Ramos (cell line): Measurements from ENCODE around the gene DCAF12.

Source experiments
- in situ Hi-C: fragments of 300-500 bp; cut with MboI; formaldehyde crosslinking; loops from one replicate; pipeline ENCODE4 v1.14.3; 2022; ENCODE audit warnings: low sequenced_read_pairs; ENCODE audit not compliant: unreplicated experiment

DCAF12 gene

GRCh38 chr9:34127035-34127948 is 794 bp upstream of the DCAF12 start:
- in situ Hi-C loops: no loop called here

DNA sequence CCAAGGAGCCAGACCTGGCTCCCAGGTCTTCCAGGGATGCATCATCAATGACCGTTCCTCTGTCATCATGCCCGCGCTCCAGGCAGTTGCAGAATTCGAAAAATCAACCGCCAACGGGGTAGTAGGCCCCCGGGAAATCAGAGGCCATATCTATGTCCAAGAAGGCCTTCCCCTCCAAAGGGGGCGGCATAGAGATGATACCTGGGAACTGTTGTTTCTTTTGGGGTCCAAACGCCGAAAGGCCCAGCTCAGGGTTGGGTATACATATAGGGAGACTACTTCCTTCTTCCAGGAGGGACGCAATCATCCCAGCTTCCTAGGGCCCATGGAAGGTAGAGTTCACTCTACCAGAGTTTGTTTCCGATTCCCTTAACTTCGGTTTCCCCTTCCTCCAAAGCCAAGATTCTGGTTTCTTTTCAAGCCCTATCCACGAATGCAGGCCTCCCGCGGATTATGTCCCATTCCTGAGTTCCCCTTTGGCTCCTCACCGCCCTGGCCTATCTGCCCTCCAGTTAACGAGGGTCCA is 754 bp downstream of the DCAF12 start:
- in situ Hi-C loops: no loop called here

DNA sequence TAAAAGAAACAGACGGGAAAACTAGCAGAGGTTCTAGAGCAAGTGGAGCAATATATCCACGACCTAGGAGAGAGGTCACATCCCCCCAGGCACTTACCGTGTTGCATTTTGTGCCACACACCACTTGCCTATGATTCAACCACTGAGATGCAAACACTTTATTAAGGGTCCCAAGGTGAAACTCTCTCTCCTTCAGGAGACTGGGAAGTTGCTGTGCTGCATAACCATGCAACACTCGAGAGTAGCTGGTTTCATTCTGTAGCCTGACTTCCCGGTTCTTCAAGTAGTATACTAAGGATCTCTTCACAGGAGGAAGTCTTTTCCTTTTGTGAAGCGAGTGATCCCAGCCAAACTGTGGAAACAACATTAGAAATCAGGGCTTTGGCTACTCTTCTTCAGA is 1.6 kb downstream of the DCAF12 start:
- in situ Hi-C loops: no loop called here

DNA sequence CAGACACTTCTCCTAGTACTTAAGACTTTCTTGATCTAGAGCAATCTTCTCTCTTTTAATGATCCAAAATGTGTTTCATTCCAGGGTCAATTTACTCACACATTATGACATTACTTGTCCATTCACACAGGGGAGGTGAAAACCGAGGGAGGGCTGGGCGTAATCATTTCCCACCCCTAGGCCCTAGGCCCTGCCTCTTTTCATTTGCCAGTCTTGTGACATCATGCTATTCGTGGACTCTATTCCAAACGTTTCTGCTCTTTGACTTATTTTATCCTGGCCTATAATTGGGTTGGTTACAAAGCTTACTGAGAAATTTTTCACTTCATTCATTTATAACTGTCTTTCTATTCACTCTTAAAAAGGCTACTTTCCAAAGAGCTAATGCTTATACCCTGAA is 2.4 kb downstream of the DCAF12 start:
- in situ Hi-C loops: no loop called here

DNA sequence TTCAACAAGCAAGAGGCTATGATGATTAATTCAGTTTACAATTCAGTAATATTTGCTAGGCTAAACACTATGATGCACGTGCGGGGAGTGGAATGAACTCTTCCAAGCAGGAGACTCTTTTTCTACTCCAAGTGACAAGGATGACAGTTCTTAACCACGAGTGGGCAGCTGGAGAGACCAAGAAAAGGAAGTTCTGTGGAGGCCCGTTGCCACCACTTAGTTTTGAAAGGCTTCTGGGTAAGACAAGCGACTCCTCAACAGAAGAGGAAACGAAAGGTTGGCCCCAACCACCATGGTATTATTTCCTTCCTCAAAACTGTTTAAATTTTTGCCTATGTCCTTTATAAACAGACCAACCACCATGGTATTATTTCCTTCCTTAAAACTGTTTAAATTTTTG is 2.8 kb downstream of the DCAF12 start:
- in situ Hi-C loops: no loop called here

GRCh38 chr9:34121996-34122395 is 4.5 kb downstream of the DCAF12 start:
- in situ Hi-C loops: no loop called here

- in situ Hi-C loops: no loop called here
Observed at GRCh38 chr9:34119713-34120112, 6.8 kb downstream of the DCAF12 start.

GRCh38 chr9:34114436-34114835 is 12.1 kb downstream of the DCAF12 start:
- in situ Hi-C loops: no loop called here

DNA sequence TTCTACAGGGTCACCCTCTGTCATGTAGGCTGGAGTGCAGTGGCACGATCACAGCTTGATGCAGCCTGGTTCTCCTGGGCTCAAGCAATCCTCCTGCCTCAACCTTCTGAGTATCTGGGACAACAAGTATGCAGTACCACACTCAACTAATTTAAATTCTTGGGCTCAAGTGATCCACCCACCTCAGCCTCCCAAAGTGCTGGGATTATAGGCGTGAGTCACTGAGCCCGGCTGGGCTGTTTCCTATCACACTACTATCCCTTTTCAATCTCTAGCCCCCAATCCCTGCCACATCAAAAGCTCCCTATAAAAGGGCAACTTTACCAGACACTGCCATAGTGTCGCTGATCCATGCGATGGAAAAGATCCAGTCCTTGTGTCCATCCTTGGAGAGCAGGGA is 20.4 kb downstream of the DCAF12 start:
- in situ Hi-C loops: no loop called here

DNA sequence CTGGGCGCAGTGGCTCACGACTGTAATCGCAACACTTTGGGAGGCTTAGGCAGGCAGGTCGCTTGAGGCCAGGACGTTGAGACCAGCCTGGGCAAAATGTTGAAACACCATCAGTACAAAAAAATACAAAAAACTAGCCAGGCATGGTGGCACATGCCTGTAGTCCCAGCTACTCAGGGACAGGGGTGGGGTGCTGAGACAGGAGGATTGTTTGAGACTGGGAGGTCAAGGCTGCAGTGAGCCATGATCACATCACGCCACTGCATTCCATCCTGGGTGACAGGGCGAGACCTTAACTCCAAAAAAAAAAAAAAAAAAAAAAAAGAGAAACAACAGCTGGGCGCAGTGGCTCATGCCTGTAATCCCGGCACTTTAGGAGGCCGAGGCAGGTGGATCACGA is 23.7 kb downstream of the DCAF12 start:
- in situ Hi-C loops: no loop called here

DNA sequence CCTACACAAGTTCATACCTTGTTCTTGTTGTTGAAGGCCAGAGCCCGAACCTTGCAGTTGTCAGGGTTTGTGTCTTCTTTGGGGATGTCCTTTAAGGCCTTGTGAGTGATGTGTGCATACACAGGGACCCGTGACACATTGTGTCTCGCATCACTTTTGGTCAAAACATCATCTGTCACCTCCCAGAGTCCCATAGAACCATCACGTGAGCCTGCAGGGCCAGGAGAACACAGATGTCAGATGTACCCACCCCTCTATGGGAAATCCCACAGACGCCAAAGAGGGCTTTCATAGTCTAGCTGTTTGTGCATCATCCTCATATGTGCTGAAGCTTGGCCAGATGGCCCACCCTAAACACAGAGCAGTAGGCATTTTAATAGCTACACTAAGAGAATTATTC is 28.2 kb downstream of the DCAF12 start:
- in situ Hi-C loops: no loop called here

- in situ Hi-C loops: no loop called here
Observed at GRCh38 chr9:34097865-34098264, 28.6 kb downstream of the DCAF12 start.

DNA sequence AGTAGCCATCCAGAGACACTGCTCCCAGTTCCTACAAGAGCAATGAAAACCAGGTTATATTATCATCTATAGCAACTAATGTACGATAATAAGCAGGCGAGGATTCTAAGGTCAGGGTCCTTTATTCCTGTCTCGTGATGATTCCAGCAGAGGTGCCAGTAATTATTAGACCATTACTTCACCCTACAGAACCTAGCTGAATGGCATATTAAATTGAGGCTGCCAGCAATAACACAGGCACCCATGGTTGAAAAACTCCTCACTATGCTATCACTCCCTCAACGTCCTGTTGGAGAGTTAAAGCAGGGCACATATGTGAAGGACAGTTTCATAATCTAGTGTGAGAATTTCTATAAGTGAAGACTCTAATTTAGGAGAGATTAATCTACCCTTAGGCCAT is 29.7 kb downstream of the DCAF12 start:
- in situ Hi-C loops: no loop called here

DNA sequence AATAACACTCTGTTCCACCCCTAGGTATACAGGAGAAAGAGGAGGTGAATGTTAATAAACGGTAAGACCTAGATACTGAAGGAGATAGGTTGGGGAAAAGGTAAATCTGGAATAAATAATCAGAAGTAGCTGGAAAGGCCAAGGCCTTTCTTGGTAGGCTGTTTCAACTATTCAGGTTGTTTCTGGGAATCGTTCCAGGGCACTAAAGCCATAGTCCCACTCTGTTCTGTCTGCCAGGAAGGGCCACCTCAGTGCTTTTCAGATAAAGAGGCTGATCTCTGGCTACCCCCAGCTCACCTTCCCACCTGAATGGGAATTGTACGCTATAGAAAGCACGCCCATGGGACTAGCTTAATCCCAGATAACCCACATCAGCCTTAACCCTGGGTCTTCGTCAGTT is 32.9 kb downstream of the DCAF12 start:
- in situ Hi-C loops: no loop called here

- in situ Hi-C loops: no loop called here
Observed at GRCh38 chr9:34089311-34089710, 37.2 kb downstream of the DCAF12 start.

- in situ Hi-C loops: no loop called here
Observed at GRCh38 chr9:34087370-34087769, 39.1 kb downstream of the DCAF12 start.

GRCh38 chr9:34086864-34087263 is 39.6 kb downstream of the DCAF12 start:
- in situ Hi-C loops: no loop called here

GRCh38 chr9:34085581-34086500 is 40.7 kb downstream of the DCAF12 start:
- in situ Hi-C loops: no loop called here

- in situ Hi-C loops: no loop called here
Observed at GRCh38 chr9:34084562-34084961, 41.9 kb downstream of the DCAF12 start.

DNA sequence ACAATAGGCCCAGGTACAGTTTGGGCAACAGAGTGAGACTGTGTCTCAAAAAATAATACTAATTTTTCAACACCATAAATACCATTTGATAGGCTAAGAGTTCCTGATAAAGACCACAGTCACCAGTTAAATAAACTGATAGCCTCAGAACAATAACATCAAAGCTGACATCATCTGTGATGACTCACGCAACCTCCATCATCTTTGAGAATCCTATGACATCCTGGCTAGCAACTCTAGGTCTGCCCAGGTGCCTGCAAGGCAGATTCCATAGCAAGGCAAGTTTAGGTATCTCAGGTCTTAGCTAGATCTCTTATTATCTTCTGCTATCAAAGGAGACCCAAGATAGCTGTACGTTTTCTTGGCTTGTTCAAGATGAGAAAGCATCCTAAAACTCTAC is 47.3 kb downstream of the DCAF12 start:
- in situ Hi-C loops: no loop called here
